ENCODE results near the gene ASIC2. TPM values are rescaled to one million over a fixed set of nuclear protein-coding genes. Genes with fewer than 3 reads are reported as not detected.
A peak's percentile ranks its signal among the peaks of the same experiment; 100 is the strongest.

Gene ASIC2
- total RNA-seq, 1 experiment from 2014 or later, result not detected

- DNase-seq (ENCODE audit: low read depth), result no peak
Observed at GRCh38 chr17:33028778-33029177, 264.3 kb downstream of the ASIC2 start.

GRCh38 chr17:33028061-33028460, 265.0 kb downstream of the ASIC2 start:
- DNase-seq (ENCODE audit: low read depth), result no peak

- no peak for DNase-seq (ENCODE audit: low read depth)
Observed at GRCh38 chr17:33024688-33025486, 268.2 kb downstream of the ASIC2 start.

GRCh38 chr17:33023790-33024189, 269.3 kb downstream of the ASIC2 start:
- no peak for DNase-seq (ENCODE audit: low read depth)

- DNase-seq (ENCODE audit: low read depth), result no peak
Observed at GRCh38 chr17:33021731-33022408, 271.2 kb downstream of the ASIC2 start.

GRCh38 chr17:33019161-33019890, 273.8 kb downstream of the ASIC2 start:
- DNase-seq (ENCODE audit: low read depth), result no peak

GRCh38 chr17:33017366-33017765, 275.7 kb downstream of the ASIC2 start:
- no peak for DNase-seq (ENCODE audit: low read depth)

GRCh38 chr17:33016920-33017319, 276.2 kb downstream of the ASIC2 start:
- no peak for DNase-seq (ENCODE audit: low read depth)

- DNase-seq (ENCODE audit: low read depth), result no peak
Observed at GRCh38 chr17:33015716-33016346, 277.3 kb downstream of the ASIC2 start.

- DNase-seq (ENCODE audit: low read depth), result no peak
Observed at GRCh38 chr17:33014751-33015150, 278.3 kb downstream of the ASIC2 start.

GRCh38 chr17:33013596-33014375, 279.3 kb downstream of the ASIC2 start:
- no peak for DNase-seq (ENCODE audit: low read depth)

- peak; percentile 84 for DNase-seq (ENCODE audit: low read depth)
Observed at GRCh38 chr17:33012522-33013033, 280.5 kb downstream of the ASIC2 start.

- DNase-seq (ENCODE audit: low read depth), result no peak
Observed at GRCh38 chr17:33009636-33010035, 283.5 kb downstream of the ASIC2 start.

- DNase-seq (ENCODE audit: low read depth), result no peak
Observed at GRCh38 chr17:33007186-33007585, 285.9 kb downstream of the ASIC2 start.

GRCh38 chr17:33002246-33002645, 290.8 kb downstream of the ASIC2 start:
- DNase-seq (ENCODE audit: low read depth), result no peak

- peak; percentile 8 for DNase-seq (ENCODE audit: low read depth)
Observed at GRCh38 chr17:32998887-32999228, 294.2 kb downstream of the ASIC2 start.

GRCh38 chr17:32998111-32998886, 294.8 kb downstream of the ASIC2 start:
- peak; percentile 52 for DNase-seq (ENCODE audit: low read depth)

GRCh38 chr17:32995416-32996045, 297.6 kb downstream of the ASIC2 start:
- DNase-seq (ENCODE audit: low read depth), result no peak

- DNase-seq (ENCODE audit: low read depth), result no peak
Observed at GRCh38 chr17:32993977-32994376, 299.1 kb downstream of the ASIC2 start.

All from HT1080 (cell line).